NCI-H146 (cell line): ENCODE data around the gene KCTD11.
"Not testable (repeated sequence)": the region's sequence is repeated elsewhere in the genome, so short reads cannot be mapped to it uniquely, and the experiment has no call there.

Experiments used
- DNase-seq: peaks from one replicate; lab custom pipeline; 2025; lab: John Stamatoyannopoulos, UW

KCTD11 gene

DNA sequence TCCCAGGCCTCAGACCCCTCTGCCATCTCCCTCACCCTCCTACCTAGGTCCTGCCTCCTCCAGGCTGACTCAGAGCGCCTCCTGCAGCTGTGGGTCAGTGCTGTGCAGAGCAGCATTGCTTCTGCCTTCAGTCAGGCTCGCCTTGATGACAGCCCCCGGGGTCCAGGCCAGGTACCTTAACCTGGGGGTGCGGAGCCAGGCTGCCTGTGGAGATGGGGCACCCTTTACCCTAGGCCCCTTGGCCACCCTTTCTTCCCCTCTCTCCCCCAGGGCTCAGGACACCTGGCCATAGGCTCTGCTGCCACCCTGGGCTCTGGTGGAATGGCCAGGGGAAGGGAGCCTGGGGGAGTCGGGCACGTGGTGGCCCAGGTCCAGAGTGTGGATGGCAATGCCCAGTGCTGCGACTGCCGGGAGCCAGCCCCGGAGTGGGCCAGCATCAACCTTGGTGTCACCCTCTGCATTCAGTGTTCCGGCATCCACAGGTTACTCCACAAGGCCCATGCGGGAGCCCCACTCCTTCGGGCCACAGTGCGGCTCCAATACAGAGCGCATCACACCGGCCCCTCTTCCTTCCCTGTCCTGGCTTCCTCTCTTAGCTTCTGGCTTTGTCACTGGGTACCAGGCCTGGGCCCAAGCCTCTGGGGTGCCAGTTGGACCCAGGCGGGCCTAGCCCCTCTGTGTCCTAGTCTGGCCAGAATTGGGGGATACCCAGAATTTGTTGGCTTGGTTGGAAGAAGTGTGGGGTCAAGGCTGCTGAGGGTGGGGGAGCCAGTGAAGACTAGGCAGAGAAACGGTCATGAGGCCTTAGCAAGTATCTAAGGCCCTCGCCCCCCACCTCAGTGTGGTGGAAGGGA lies 5.0 kb upstream of the KCTD11 start:
- DNase-seq, result no peak

DNA sequence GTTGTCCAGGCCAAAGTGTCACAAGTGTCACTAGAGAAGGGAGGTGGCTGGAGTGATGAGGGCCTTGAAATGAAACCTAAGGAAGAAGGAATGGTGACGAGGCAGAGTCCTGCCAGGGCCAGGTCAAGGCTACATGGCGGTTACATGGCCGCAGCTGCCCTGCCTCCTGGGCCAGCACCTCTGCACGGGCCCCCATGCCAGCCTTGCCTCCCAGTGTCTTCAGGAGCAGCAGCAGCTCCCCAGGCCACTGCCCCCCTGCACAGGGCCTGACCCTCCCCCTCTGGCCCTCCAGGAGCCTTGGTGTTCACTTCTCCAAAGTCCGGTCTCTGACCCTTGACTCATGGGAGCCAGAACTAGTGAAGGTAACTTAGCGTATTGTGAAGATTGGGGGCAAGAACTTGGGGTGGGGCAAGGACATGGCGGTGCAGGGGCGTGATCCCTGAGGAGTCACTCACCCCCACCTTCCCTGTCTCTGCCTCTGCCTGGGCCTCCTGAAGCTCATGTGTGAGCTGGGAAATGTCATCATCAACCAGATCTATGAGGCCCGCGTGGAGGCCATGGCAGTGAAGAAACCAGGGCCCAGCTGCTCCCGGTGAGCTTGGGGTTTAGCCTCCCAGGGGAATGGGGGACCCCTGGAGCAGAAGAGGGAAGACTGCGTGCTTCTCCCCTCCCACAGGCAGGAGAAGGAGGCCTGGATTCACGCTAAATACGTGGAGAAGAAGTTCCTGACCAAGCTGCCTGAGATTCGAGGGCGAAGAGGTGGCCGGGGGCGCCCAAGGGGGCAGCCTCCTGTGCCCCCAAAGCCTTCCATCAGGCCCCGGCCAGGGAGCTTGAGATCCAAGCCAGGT lies 4.1 kb upstream of the KCTD11 start:
- no peak for DNase-seq

DNA sequence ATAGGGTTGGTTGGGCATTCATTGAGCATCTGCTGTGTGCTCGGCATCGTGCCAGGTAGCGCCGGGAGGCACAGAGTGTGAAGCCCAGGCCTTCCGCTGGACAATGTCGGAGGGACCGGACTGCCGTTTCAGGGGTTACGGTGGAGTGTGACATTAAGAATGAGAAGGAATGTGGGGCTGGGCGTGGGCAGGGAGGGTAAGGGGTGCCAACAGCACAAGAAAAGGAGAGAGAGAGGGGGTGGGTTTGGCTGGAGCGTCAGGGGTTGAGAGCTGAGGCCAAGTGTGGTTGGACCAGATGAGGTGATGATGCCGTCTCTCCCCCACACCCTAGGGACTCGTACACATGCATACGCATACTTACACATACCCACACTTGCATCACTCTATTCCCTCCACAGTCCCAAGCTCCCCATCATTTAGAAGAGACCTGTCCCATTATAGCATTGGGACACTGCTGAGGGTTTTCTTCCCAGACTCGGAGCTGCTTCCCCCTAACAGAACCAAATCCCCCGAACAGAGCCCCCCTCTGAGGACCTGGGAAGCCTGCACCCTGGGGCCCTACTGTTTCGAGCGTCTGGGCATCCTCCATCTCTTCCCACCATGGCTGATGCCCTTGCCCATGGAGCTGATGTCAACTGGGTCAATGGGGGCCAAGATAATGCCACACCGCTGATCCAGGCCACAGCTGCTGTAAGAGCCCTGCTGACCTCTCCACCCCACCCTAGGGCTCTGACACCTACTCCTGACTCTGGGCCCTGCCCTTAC lies 3.3 kb upstream of the KCTD11 start:
- peak; percentile 17 for DNase-seq

DNA sequence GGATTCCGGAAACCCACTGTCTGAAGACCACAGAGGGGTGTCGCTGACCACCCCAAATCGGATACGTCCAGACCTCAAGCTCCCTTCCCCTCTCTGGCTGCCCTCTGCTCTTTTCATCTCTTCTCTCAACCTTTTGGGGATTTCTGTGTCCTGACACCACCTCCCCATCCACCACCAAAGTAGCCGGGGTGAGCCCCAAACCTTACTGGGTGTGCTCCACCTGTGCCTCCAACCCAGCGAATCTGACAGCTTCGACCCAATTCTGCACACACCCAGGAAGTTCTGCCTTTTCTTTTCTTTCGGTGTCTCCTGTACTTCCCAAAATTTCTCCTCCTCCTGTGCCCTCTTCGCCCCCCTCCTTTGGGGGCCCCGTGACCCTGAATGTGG lies 534 bp downstream of the KCTD11 start:
- DNase-seq, result no peak

DNA sequence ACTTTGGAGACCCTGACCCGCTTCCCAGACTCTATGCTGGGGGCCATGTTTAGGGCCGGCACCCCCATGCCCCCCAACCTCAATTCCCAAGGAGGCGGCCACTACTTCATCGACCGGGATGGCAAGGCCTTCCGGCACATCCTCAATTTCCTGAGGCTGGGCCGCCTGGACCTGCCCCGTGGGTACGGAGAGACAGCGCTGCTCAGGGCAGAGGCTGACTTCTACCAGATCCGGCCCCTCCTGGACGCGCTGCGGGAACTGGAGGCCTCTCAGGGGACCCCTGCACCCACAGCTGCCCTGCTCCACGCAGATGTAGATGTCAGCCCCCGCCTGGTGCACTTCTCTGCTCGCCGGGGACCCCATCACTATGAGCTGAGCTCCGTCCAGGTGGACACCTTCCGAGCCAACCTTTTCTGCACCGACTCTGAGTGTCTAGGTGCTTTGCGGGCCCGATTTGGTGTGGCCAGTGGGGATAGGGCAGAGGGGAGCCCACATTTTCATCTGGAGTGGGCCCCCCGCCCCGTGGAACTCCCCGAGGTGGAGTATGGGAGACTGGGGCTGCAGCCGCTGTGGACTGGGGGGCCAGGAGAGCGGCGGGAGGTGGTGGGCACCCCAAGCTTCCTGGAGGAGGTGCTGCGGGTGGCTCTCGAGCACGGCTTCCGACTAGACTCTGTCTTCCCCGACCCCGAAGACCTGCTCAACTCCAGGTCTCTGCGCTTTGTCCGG lies 1.1 kb downstream of the KCTD11 start:
- DNase-seq, result no peak

DNA sequence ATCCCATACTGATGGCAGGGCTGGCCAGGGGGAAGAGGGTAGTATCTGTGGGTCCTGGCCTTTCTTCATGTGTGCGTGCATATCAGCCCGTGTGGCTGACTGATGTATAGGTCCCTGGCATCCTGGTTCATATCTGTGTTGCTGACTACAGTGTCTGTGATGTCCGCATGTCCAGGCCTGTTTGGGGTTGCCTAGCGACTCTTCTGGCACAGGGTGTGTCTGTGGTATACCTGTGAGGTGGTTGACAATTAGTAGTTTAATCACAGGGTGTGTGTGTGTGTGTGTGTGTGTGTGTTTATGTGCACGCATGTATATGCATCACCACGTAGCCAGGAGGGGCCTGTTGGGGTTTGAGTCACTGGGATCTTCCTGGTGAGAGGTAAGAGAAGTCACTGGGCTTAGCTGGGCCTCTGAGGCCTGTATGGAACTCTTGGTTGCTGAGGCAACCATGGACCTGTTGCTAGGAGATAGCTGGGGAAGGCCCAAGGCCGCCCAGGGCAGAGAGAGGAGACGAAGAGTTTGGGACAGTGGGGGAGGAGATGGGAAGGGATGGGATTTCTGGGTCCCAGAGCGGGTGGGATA lies 2.4 kb downstream of the KCTD11 start:
- peak; percentile 28 for DNase-seq

DNA sequence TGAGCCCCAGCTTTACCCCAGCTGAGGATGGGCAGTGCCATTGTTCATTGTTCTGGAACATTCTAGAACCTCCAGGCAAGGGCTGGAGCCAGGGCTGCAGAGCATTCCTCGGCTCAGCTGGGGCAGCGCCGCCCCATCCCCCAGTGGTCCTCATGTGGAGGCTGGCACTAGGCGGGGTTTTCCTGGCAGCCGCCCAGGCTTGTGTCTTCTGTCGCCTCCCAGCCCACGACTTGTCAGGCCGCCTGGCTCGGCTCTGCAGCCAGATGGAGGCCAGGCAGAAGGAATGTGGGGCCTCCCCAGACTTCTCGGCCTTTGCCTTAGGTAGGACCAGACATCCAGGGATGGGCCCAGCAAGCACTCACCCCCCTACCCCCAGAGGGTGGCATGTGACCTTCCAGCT lies 3.1 kb downstream of the KCTD11 start, which contains the start of gene TMEM95:
Gene TMEM95, plus strand, starts transcription at position 104 of the 400 bp plus-strand sequence. Its CDS starts 49 bp downstream, at position 153.
- no peak for DNase-seq

DNA sequence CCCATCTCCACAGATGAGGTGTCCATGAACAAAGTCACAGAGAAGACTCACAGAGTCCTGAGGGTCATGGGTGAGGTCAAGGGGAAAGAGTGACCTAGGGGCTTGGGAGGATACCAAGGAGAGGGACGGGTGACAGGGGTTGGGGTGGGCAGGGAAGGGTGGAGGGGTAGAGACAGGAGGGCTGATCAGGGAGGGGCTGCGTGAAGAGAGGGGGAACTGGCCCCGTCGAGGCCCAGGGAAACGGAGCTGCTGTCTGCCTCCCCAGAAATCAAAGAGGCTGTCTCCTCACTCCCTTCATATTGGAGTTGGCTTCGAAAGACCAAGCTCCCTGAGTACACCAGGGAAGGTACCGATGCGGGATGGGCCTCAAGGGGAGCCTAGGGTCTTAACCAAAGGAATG lies 3.6 kb downstream of the KCTD11 start:
- no peak for DNase-seq

DNA sequence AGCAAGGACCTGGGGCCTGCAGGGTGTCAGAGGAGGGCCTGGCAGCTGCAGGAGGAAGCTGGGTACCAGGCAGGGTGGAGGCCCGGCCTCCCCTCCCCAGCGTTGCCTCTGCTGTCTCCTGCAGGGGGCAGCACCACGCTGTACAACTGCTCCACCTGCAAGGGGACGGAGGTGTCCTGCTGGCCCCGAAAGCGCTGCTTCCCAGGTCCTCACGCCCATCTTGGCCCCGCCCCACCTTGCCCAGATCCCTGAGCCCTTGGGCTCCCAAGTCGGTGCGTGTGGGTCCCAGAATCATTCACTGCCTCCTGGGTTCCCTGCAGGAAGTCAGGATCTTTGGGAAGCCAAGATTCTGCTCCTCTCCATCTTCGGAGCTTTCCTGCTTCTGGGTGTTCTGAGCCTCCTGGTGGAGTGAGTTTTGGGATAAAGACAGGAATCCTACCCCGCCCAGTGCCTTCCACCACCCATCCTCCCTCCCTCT lies 4.1 kb downstream of the KCTD11 start:
- DNase-seq, result peak; percentile 83

DNA sequence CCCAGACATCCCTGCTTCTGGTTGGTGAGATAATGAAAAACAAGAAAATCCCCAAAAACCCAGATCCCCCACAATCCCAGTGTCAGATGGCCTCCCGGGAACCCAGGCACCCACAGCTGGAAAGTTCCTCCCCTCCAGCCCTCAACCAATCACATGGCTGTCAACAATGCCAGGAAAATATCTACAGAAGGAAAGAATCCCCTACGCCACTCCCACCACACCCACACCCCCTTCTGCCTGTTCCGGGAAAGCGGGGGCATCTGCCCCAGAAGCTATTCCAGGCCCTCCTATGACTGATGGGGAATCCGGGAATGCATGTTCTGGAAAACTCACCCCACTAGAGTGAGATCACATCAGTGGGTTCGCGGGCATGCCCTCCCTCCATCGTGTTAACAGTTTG lies 4.8 kb downstream of the KCTD11 start:
- DNase-seq, result no peak

DNA sequence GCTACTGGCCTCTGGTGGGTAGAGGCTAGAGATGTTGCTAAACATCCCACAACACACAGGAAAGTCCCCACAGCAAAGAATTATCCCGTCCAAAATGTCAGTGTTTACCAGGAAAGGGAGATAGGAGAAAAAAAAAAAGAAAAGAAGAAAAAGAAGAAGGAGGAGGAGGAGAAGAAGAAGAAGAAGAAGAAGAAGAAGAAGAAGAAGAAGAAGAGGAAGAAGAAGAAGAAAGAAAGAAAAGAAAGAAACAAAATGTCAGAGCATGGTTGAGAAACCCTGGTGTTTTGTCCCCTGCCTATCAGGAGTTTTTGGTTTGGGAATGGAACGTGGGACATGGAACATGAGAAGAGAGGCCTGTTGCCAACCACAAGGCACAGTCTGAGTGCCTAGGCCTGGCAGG lies 5.4 kb downstream of the KCTD11 start:
- no peak for DNase-seq

DNA sequence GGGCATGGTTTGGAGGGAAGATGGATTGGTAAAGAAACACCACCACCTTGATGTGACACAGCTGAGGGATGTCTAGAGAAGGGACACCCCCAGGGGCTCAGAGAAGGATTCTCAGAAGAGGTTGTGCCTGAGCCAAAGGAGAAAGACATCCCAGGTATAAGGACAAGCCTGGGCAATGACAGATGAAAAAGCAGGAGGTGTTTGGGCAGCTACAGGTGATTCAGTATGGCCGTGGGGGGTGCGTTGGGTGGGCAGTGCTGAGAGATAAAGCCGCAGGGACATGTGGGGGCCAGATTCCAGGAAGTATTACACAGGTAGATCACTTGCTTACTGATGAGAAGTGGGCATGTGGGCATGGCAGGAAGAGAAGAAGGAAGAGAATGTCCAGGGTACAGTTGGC lies 9.9 kb downstream of the KCTD11 start:
- no peak for DNase-seq

DNA sequence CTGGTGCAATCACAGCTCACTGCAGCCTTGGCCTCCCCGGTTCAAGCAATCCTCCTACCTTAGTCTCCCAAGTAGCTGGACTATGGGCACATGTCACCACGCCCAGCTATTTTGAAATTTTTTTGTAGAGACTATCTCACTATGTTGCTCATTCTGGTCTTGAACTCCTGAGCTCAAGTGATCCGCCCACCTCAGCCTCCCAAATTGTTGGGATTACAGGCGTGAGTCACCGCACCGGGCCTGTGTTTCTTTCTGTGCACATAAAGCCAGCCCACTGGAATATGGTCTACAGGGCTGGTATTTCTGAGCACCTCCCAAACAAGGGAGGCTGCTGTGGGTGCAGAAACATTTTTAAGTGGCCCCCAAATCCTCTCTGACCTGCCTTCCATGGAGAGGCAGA lies 11.3 kb downstream of the KCTD11 start:
- no peak for DNase-seq

DNA sequence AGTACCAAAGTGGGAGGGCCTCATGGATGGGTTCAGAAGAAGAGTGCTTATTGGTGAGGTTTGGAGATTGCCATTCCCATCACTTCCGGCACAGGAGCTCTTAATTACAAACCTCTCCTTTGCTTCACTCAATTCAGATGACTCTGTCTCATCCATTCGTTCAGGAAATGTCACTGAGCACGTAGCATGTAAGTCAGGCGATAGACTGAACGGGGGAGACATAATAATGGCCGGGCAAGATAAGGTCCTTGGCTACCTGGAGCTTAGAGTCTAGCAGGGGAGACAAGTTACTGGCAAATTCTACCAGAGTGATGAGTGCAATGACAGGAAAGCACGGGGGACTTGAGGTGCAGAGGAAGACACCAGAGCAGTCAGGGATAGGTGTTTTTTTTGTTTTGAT lies 14.0 kb downstream of the KCTD11 start:
- not testable (repeated sequence) for DNase-seq

DNA sequence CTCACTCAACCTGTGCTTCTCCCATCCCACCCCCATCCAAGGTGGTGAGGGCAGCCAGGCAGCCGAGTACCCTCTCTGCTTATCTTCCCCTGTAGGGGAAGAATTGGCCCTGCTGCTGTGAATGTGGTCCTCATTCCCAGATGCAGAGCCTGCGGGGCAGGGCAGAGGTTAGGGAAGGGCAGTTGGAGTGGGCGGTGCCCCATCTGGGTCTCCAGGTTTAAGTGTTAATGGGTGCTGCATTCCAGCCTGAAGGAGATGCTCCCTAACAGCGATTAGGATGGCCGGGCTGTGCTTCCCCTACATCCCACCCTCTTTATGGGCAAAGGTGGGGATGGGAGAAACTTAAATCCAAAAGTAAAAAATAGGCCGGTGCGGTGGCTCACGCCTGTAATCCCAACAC lies 15.1 kb downstream of the KCTD11 start:
- no peak for DNase-seq

DNA sequence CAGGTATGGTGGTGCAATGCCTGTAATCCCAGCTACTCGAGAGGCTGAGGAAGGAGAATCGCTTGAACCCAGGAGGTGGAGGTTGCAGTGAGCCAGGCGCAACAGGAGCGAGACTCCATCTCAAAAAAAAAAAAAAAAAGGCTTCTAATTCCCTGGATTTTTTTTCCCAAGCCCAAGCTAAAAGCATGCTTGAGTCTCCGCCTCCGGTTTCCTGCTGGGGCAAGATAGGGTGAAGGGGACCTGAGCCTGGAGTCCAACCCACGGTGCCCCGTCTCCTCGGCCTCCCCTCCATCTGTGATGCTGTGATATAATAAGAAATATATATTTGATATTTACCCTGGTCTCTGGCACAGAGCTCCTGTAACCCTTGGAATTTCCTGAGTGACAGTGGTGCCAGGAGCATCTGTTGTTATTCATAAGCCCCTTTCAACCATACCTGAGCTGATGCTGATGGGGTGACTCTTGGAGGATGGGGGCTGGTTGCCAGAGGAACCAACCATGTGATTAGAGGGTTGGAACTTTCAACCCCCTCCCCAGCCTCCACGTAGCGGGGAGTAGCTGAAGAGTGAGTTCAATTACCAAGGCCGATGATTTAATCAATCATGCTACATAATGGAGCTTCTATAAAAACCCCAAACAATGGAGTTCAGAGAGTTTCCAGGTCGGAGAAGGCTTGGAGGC lies 16.1 kb downstream of the KCTD11 start:
- no peak for DNase-seq

DNA sequence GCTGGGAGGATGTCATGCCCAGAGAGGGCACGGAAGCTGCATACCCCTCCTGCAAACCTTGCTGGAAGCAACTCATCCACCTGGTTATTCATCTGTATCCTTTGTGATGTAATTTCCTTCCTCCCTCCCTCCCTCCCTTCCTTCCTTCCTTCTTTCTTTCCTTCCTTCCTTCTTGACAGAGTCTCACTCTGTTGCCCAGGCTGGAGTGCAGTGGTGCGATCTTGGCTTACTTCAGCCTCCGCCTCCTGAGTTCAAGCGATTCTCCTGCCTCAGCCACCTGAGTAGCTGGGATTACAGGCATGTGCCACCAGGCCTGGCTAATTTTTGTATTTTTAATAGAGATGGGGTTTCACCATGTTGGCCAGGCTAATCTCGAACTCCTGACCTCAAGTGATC lies 16.6 kb downstream of the KCTD11 start:
- DNase-seq, result not testable (repeated sequence)

DNA sequence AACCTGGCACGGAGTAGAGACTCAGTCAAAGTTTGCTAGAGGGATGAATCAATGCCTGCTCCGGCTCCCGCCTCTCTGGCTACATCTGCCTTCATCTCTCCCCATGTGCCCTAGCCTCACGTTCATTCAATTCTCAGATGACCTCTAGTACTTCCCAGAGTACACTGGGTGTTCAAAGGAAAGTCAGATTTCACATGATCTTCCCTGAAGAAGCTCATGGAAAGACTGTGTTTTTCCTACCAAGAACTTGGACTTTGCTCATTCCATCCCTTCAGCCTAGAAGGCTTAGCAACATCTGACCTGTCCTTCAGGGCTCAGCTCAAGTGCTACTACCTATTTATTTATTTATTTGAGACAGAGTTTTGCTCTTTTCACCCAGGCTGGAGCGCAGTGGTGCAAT lies 17.9 kb downstream of the KCTD11 start:
- DNase-seq, result no peak

DNA sequence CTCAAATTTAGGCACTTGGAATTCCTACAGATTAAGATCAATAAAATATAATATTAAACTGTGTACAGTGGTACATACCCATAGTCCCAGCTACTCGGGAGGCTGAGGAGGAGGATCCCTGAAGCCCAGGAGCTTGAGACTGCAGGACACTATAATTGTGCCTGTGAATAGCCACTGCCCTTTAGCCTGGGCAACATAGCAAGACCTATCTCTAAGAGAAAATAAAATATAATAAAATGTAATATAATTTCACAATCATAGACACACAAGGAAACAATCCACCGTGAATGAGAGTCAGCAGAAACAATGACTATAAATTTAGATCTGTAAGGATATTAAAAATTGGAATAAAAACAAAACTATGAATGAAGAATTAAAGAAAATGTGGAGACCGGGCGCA lies 18.9 kb downstream of the KCTD11 start:
- no peak for DNase-seq

DNA sequence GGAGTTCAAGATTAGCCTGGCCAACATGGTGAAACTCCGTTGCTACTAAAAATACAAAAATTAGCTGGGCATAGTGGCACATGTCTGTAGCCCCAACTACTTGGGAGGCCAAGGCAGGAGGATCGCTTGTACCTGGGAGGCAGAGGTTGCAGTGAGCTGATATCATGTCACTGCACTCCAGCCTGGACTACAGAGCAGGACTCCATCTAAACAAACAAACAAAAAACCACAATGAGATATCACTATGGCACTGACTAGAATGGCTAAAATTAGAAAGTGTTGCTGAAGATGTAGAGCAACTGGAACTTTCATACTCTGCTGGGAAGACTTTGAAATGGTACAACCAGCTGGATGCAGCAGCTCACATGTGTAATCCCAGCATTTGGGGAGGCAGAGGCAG lies 22.4 kb downstream of the KCTD11 start:
- no peak for DNase-seq

DNA sequence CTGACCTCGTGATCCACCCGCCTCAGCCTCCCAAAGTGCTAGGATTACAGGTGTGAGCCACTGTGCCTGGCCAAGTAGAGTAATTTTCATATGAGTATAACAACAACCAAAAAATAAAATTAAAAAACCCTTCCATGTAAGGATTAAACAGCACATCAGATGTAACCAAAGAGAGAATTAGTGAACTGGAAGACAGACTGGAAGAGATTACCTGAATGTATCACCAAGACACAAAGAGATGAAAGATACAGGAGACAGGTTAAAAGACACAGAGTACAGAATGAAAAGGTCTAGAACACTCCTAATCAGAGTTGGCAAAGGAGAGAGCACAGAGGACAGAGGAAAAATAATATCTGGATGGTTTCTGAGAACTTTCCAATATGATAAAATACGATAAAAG lies 27.2 kb downstream of the KCTD11 start:
- DNase-seq, result no peak
